ENCODE data around the gene GALNT18.

The GALNT18 gene

GRCh38 chr11:11588891-11589290 is 32.9 kb downstream of the GALNT18 start:
- DNase-seq (ENCODE audit: low read depth in 1 of 2, low spot score in 1 of 2): no peak

- DNase-seq (ENCODE audit: low read depth in 1 of 2, low spot score in 1 of 2): no peak
These were observed 33.6 kb downstream of the GALNT18 start for GRCh38 chr11:11588243-11588642.

- DNase-seq (ENCODE audit: low read depth in 1 of 2, low spot score in 1 of 2): no peak
These were observed 34.7 kb downstream of the GALNT18 start for GRCh38 chr11:11587122-11587521.

- no peak for DNase-seq (ENCODE audit: low read depth in 1 of 2, low spot score in 1 of 2)
These were observed 35.3 kb downstream of the GALNT18 start for GRCh38 chr11:11586465-11586864.

GRCh38 chr11:11584937-11585336 is 36.9 kb downstream of the GALNT18 start:
- DNase-seq (ENCODE audit: low read depth in 1 of 2, low spot score in 1 of 2): no peak

GRCh38 chr11:11584530-11584810 is 37.3 kb downstream of the GALNT18 start:
- DNase-seq (ENCODE audit: low read depth in 1 of 2, low spot score in 1 of 2): no peak

- no peak for DNase-seq (ENCODE audit: low read depth in 1 of 2, low spot score in 1 of 2)
These were observed 37.8 kb downstream of the GALNT18 start for GRCh38 chr11:11583801-11584529.

- no peak for DNase-seq (ENCODE audit: low read depth in 1 of 2, low spot score in 1 of 2)
These were observed 39.6 kb downstream of the GALNT18 start for GRCh38 chr11:11582011-11582701.

GRCh38 chr11:11581481-11581880 is 40.3 kb downstream of the GALNT18 start:
- DNase-seq (ENCODE audit: low read depth in 1 of 2, low spot score in 1 of 2): no peak

GRCh38 chr11:11580841-11581411 is 40.9 kb downstream of the GALNT18 start:
- no peak for DNase-seq (ENCODE audit: low read depth in 1 of 2, low spot score in 1 of 2)

GRCh38 chr11:11580012-11580411 is 41.8 kb downstream of the GALNT18 start:
- no peak for DNase-seq (ENCODE audit: low read depth in 1 of 2, low spot score in 1 of 2)

- DNase-seq (ENCODE audit: low read depth in 1 of 2, low spot score in 1 of 2): no peak
These were observed 42.5 kb downstream of the GALNT18 start for GRCh38 chr11:11579012-11579988.

- DNase-seq (ENCODE audit: low read depth in 1 of 2, low spot score in 1 of 2): no peak
These were observed 43.6 kb downstream of the GALNT18 start for GRCh38 chr11:11577932-11578911.

GRCh38 chr11:11577251-11577855 is 44.5 kb downstream of the GALNT18 start:
- no peak for DNase-seq (ENCODE audit: low read depth in 1 of 2, low spot score in 1 of 2)

GRCh38 chr11:11574373-11575287 is 47.2 kb downstream of the GALNT18 start:
- no peak for DNase-seq (ENCODE audit: low read depth in 1 of 2, low spot score in 1 of 2)

GRCh38 chr11:11572386-11572785 is 49.4 kb downstream of the GALNT18 start:
- no peak for DNase-seq (ENCODE audit: low read depth in 1 of 2, low spot score in 1 of 2)

GRCh38 chr11:11571893-11572292 is 49.9 kb downstream of the GALNT18 start:
- DNase-seq (ENCODE audit: low read depth in 1 of 2, low spot score in 1 of 2): no peak

- no peak for DNase-seq (ENCODE audit: low read depth in 1 of 2, low spot score in 1 of 2)
These were observed 51.0 kb downstream of the GALNT18 start for GRCh38 chr11:11570823-11571222.

All from activated CD4-positive, alpha-beta T cell treated with anti-CD3 and anti-CD28 coated beads, Interleukin-2, amount 50 U/mL, for 24 hours (primary cell).